HL-60 (cell line): ENCODE data around the gene ABHD16A.

ENCODE experiments used
- GABPA ChIP-seq: IDR thresholded peaks from 2 replicates; pipeline ENCODE4 v1.6.1; 2012; ENCODE audit warnings: low read depth
- POLR2AphosphoS5 ChIP-seq: IDR thresholded peaks from 2 replicates; pipeline ENCODE4 v1.6.1; 2012; ENCODE audit warnings: low read depth
- SPI1 ChIP-seq: IDR thresholded peaks from 2 replicates; pipeline ENCODE4 v1.6.1; 2012; ENCODE audit warnings: low read depth, mild to moderate bottlenecking, borderline replicate concordance
- TF ChIP-seq, protein P1 (sequence below): IDR thresholded peaks from one replicate; pipeline ENCODE4 v1.5.1; 2011; ENCODE audit warnings: low read length, control low read depth, inconsistent platforms; ENCODE audit not compliant: insufficient read depth
- TF ChIP-seq, protein P2 (sequence below): IDR thresholded peaks from 2 replicates; pipeline ENCODE4 v1.6.1; 2012; ENCODE audit warnings: low read depth; ENCODE audit not compliant: insufficient replicate concordance

DNA sequence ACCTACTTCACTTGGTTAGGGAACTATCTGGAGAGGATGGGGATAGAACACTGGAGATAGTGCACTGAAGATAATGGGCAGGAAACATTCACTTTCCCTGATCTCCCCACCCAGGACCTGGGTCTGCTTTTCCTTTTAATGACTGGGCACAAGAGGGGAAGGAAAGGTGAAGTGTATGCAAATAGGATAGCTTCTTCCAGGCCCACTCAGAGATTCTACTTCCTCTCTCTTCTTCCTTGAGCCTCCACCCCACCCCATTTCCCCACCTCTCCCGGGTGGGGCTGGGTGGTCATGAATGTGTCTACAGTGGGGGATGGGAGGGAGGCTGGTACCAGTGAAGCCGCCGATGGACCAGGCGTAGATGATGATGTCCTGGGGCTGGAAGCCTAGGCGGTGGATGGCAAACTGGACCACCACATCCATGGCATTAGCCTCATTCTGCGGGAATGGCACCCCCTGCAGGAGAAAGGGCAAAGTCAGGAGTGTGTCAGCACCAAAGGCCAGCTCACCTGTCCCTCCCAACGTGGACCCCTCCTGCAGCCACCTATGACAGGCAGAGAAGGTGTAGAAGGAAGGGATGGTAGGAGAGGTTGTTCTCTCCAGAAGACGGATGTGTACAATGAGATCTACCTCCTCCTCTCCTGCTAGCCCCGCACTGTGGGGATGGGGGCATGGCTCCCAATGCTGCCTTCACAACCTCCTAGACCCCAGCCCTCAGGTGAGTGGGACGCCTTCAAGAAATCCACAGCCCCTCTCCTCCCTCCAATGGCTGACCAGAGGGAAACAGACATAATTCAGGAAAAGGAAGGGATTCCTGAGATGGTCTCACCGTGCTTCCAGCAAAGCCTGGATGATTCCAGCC is 13.6 kb downstream of the ABHD16A start:
- no peak for TF ChIP-seq POLR2AphosphoS5
- TF ChIP-seq, protein P1, sequence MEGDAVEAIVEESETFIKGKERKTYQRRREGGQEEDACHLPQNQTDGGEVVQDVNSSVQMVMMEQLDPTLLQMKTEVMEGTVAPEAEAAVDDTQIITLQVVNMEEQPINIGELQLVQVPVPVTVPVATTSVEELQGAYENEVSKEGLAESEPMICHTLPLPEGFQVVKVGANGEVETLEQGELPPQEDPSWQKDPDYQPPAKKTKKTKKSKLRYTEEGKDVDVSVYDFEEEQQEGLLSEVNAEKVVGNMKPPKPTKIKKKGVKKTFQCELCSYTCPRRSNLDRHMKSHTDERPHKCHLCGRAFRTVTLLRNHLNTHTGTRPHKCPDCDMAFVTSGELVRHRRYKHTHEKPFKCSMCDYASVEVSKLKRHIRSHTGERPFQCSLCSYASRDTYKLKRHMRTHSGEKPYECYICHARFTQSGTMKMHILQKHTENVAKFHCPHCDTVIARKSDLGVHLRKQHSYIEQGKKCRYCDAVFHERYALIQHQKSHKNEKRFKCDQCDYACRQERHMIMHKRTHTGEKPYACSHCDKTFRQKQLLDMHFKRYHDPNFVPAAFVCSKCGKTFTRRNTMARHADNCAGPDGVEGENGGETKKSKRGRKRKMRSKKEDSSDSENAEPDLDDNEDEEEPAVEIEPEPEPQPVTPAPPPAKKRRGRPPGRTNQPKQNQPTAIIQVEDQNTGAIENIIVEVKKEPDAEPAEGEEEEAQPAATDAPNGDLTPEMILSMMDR, result peak; percentile 35
- no peak for TF ChIP-seq GABPA
- no peak for TF ChIP-seq SPI1
- TF ChIP-seq, protein P2, sequence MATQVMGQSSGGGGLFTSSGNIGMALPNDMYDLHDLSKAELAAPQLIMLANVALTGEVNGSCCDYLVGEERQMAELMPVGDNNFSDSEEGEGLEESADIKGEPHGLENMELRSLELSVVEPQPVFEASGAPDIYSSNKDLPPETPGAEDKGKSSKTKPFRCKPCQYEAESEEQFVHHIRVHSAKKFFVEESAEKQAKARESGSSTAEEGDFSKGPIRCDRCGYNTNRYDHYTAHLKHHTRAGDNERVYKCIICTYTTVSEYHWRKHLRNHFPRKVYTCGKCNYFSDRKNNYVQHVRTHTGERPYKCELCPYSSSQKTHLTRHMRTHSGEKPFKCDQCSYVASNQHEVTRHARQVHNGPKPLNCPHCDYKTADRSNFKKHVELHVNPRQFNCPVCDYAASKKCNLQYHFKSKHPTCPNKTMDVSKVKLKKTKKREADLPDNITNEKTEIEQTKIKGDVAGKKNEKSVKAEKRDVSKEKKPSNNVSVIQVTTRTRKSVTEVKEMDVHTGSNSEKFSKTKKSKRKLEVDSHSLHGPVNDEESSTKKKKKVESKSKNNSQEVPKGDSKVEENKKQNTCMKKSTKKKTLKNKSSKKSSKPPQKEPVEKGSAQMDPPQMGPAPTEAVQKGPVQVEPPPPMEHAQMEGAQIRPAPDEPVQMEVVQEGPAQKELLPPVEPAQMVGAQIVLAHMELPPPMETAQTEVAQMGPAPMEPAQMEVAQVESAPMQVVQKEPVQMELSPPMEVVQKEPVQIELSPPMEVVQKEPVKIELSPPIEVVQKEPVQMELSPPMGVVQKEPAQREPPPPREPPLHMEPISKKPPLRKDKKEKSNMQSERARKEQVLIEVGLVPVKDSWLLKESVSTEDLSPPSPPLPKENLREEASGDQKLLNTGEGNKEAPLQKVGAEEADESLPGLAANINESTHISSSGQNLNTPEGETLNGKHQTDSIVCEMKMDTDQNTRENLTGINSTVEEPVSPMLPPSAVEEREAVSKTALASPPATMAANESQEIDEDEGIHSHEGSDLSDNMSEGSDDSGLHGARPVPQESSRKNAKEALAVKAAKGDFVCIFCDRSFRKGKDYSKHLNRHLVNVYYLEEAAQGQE, result no peak
